22Rv1 (cell line): ENCODE results near the gene TTC28.

Experiments used
- CTCF ChIP-seq: fragments of 450-650 bp; IDR thresholded peaks from 2 replicates; pipeline ENCODE4 v1.5.1; 2017; ENCODE audit warnings: mild to moderate bottlenecking
- ZFX ChIP-seq: fragments of 450-650 bp; IDR thresholded peaks from 2 replicates; pipeline ENCODE4 v1.6.1; 2017; ENCODE audit warnings: antibody characterized with exemption, borderline replicate concordance

- TF ChIP-seq CTCF, result no peak
- TF ChIP-seq ZFX, result no peak
Measured at GRCh38 chr22:28381429-28382167, 298.0 kb downstream of the TTC28 start.
